HG02943 (cell line): Measurements from ENCODE around the gene ATP6V1D.
"Not testable (repeated sequence)": the region's sequence is repeated elsewhere in the genome, so short reads cannot be mapped to it uniquely, and the experiment has no call there.

ENCODE experiments used
- ATAC-seq: cut with Tn5 transposase; IDR thresholded peaks from one replicate; pipeline ENCODE4 v1.9.1; 2021; ENCODE audit warnings: mild to moderate bottlenecking, low read depth, moderate library complexity; ENCODE audit not compliant: unreplicated experiment

Gene ATP6V1D

GRCh38 chr14:67371247-67372148 is 11.9 kb upstream of the ATP6V1D start:
- ATAC-seq, result no peak

GRCh38 chr14:67370830-67371229 is 11.2 kb upstream of the ATP6V1D start:
- ATAC-seq, result no peak

- ATAC-seq, result no peak
These were observed 5.9 kb upstream of the ATP6V1D start for GRCh38 chr14:67365476-67365875.

GRCh38 chr14:67360470-67361206 is 1.0 kb upstream of the ATP6V1D start:
- peak; percentile 22 for ATAC-seq

- ATAC-seq, result no peak
These were observed 455 bp downstream of the ATP6V1D start for GRCh38 chr14:67358924-67359774.

GRCh38 chr14:67357969-67358354 is 1.6 kb downstream of the ATP6V1D start:
- no peak for ATAC-seq

GRCh38 chr14:67357186-67357968 is 2.2 kb downstream of the ATP6V1D start:
- ATAC-seq, result no peak

- no peak for ATAC-seq
These were observed 7.5 kb downstream of the ATP6V1D start for GRCh38 chr14:67352055-67352454.

GRCh38 chr14:67345583-67345982 is 14.0 kb downstream of the ATP6V1D start:
- ATAC-seq, result no peak

GRCh38 chr14:67343601-67344230 is 15.9 kb downstream of the ATP6V1D start:
- no peak for ATAC-seq

- not testable (repeated sequence) for ATAC-seq
These were observed 18.4 kb downstream of the ATP6V1D start for GRCh38 chr14:67341231-67341630.

GRCh38 chr14:67335781-67336180 is 23.8 kb downstream of the ATP6V1D start:
- ATAC-seq, result no peak

GRCh38 chr14:67332468-67332867 is 27.1 kb downstream of the ATP6V1D start:
- ATAC-seq, result no peak

GRCh38 chr14:67331368-67332125 is 28.1 kb downstream of the ATP6V1D start:
- ATAC-seq, result no peak

GRCh38 chr14:67329666-67330065 is 29.9 kb downstream of the ATP6V1D start:
- ATAC-seq, result not testable (repeated sequence)

- ATAC-seq, result no peak
These were observed 40.5 kb downstream of the ATP6V1D start for GRCh38 chr14:67319142-67319541.

GRCh38 chr14:67317822-67318221 is 41.8 kb downstream of the ATP6V1D start:
- ATAC-seq, result no peak

- ATAC-seq, result no peak
These were observed 46.5 kb downstream of the ATP6V1D start for GRCh38 chr14:67313153-67313552.

- ATAC-seq, result no peak
These were observed 47.7 kb downstream of the ATP6V1D start for GRCh38 chr14:67311868-67312267.
